Osteoblast (primary cell): ENCODE results near the gene CFC1. TPM values are rescaled to one million over a fixed set of nuclear protein-coding genes. Genes with fewer than 3 reads are reported as not detected.
"Not testable (repeated sequence)": the region's sequence is repeated elsewhere in the genome, so short reads cannot be mapped to it uniquely, and the experiment has no call there.

Source experiments
- DNase-seq: peaks from one replicate; pipeline ENCODE4 v3.0.0; 2011; ENCODE audit warnings: low spot score, mixed read lengths; ENCODE audit not compliant: insufficient read length; ENCODE audit errors: missing footprints
- H2AFZ ChIP-seq: 2 replicates; pipeline ENCODE4 v1.6.0; 2011; ENCODE audit warnings: mild to moderate bottlenecking, low read length
- H3K27ac ChIP-seq: 2 replicates; pipeline ENCODE4 v1.5.1; 2011; ENCODE audit warnings: mild to moderate bottlenecking, low read depth, low read length, moderate library complexity
- H3K27me3 ChIP-seq: 2 replicates; pipeline ENCODE4 v1.6.0; 2012; ENCODE audit warnings: mild to moderate bottlenecking, control low read depth, inconsistent platforms, low read length, moderate library complexity; ENCODE audit not compliant: insufficient read depth
- H3K36me3 ChIP-seq: 2 replicates; pipeline ENCODE4 v1.5.1; 2011; ENCODE audit warnings: mild to moderate bottlenecking, low read length, control low read depth, moderate library complexity; ENCODE audit not compliant: insufficient read depth
- H3K4me1 ChIP-seq: 2 replicates; pipeline ENCODE4 v1.5.1; 2011; ENCODE audit warnings: mild to moderate bottlenecking, low read length, control low read depth, moderate library complexity; ENCODE audit not compliant: insufficient read depth
- H3K4me2 ChIP-seq: 2 replicates; pipeline ENCODE4 v1.6.0; 2011; ENCODE audit warnings: mild to moderate bottlenecking, low read length; ENCODE audit not compliant: insufficient read depth
- H3K4me3 ChIP-seq: fragments of 200-600 bp; sonication (generic); 3 replicates; pipeline ENCODE4 v1.5.1; 2012; ENCODE audit warnings: mild to moderate bottlenecking, low read length, inconsistent platforms; ENCODE audit not compliant: insufficient read depth
- H3K79me2 ChIP-seq: 2 replicates; pipeline ENCODE4 v1.6.0; 2012; ENCODE audit warnings: mild to moderate bottlenecking, low read length, control low read depth, inconsistent platforms; ENCODE audit not compliant: insufficient read depth
- H3K9me3 ChIP-seq: 2 replicates; pipeline ENCODE4 v1.5.1; 2011; ENCODE audit warnings: low read depth, low read length, control low read depth
- H4K20me1 ChIP-seq: 2 replicates; pipeline ENCODE4 v1.6.0; 2012; ENCODE audit warnings: mild to moderate bottlenecking, low read length, control low read depth; ENCODE audit not compliant: insufficient read depth
- total RNA-seq: library from RNA; depleted of rRNA; stranded (reverse); fragments of >200 nt; gene quantifications from 2 replicates; pipeline ENCODE4 v1.2.3, GENCODE V29; 2012

CFC1 gene
- total RNA-seq, 1 donor, result not detected

DNA sequence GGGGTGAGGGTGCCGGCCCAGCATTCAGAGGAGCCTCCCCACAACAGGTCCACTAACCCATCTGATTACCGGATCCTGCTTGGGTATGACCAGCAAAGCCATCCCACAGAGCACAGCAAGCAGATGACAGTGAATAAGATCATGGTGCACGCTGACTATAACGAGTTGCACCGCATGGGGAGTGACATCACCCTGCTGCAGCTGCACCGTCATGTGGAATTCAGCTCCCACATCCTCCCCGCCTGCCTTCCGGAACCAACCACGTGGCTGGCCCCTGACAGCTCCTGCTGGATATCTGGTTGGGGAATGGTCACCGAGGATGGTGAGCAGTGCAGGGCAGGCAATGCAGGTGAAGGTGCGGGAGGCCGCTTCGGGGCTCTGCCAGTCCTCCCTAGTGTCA lies 25.1 kb downstream of the CFC1 start:
- H3K4me1 ChIP-seq, H3K27ac ChIP-seq, H4K20me1 ChIP-seq, H3K27me3 ChIP-seq, H3K9me3 ChIP-seq, DNase-seq, H3K36me3 ChIP-seq, H3K4me2 ChIP-seq, H3K79me2 ChIP-seq, H3K4me3 ChIP-seq, H2AFZ ChIP-seq: not testable (repeated sequence)

DNA sequence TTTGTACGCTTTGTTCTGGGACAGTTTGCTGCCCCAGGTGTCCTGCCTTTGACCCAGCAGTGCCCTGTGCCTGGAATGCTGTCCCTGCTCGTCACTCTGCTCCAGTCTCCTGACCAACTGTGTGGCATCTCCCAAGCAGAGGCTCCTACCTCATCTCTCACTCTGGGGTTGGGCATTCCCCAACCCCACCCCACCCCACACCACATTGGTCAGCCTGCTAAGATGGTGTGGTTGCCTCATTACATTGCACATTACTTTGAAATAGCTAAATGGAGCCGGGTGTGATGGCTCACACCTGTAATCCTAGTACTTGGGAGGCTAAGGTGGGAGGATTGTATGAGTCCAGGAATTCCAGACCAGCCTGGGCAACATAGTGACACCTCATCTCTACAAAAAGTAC lies 27.4 kb downstream of the CFC1 start:
- not testable (repeated sequence) for H3K27ac ChIP-seq, H3K79me2 ChIP-seq, H3K36me3 ChIP-seq, H4K20me1 ChIP-seq, DNase-seq, H3K9me3 ChIP-seq, H3K27me3 ChIP-seq, H3K4me3 ChIP-seq, H2AFZ ChIP-seq, H3K4me1 ChIP-seq, H3K4me2 ChIP-seq

DNA sequence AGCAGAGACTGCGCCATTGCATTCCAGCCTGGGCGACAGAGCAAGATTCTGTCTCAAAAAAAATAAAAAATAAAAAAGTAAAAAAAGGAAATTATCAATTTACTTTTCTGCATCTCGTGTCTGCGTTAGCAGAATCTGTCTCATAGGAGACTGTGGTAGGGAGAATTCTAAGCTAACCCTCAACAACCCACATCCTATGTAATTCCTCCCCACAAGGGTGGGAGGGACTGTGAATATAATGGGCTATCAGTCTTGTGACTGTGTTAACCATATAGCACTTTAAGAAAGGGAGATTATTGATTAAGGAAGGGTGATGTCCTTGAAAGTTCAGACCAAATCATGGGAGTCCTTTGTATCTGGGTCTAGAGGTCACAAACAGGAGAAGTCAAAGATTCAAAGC lies 33.2 kb downstream of the CFC1 start:
- not testable (repeated sequence) for H3K4me2 ChIP-seq, H3K27me3 ChIP-seq, H3K9me3 ChIP-seq, H3K4me3 ChIP-seq, H4K20me1 ChIP-seq, H3K36me3 ChIP-seq, H2AFZ ChIP-seq, H3K4me1 ChIP-seq, H3K27ac ChIP-seq, DNase-seq, H3K79me2 ChIP-seq

DNA sequence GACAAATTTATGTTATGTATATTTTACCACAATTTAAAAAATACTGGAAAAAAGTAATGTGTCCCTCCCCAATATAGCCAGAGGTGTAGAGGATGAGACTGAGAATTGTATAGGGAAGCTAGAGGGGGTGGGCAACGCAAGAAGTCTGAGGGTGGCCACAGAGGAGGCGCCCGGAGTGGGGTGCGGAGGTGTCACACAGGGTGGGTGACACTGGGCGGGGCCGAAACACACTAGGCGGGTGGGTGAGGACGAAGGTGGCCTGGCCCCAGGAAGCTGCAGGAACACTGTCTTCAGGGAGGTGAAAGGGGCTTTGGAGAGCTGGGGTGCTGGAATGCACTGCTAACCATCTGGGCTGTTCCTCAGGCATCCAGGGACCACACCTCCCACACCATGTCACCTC lies 42.9 kb downstream of the CFC1 start:
- not testable (repeated sequence) for H3K36me3 ChIP-seq, H3K4me2 ChIP-seq, H3K4me3 ChIP-seq, H3K4me1 ChIP-seq, H2AFZ ChIP-seq, H3K9me3 ChIP-seq, H3K27me3 ChIP-seq, H4K20me1 ChIP-seq, DNase-seq, H3K27ac ChIP-seq, H3K79me2 ChIP-seq

DNA sequence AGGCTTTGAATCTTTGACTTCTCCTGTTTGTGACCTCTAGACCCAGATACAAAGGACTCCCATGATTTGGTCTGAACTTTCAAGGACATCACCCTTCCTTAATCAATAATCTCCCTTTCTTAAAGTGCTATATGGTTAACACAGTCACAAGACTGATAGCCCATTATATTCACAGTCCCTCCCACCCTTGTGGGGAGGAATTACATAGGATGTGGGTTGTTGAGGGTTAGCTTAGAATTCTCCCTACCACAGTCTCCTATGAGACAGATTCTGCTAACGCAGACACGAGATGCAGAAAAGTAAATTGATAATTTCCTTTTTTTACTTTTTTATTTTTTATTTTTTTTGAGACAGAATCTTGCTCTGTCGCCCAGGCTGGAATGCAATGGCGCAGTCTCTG lies 45.2 kb downstream of the CFC1 start:
- H3K27me3 ChIP-seq, H3K4me2 ChIP-seq, H3K79me2 ChIP-seq, H4K20me1 ChIP-seq, H3K4me1 ChIP-seq, H3K9me3 ChIP-seq, H3K36me3 ChIP-seq, DNase-seq, H3K4me3 ChIP-seq, H3K27ac ChIP-seq, H2AFZ ChIP-seq: not testable (repeated sequence)

DNA sequence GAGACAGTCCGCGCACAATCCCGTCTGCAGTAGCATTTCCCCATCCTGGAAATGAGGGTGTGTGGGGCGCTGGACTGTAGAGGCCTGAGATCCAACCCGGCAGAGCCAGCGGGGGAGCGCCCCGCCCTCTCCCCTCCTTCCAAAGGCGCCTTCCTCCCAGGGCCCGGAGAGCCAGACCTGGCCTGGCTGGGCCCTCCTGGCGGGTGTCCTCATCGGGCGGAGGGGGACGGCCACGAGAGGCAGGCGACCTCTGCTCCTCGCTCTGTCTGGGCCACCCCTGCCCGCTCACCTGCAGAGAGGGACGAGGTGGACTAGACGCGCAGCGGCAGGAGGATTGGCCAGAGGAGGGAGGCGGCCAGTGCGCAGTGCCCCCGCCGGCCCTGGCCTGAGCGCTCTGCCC lies 49.9 kb downstream of the CFC1 start:
- H3K27me3 ChIP-seq, H3K36me3 ChIP-seq, H3K79me2 ChIP-seq, H3K9me3 ChIP-seq, H4K20me1 ChIP-seq, H2AFZ ChIP-seq, DNase-seq, H3K4me1 ChIP-seq, H3K27ac ChIP-seq, H3K4me3 ChIP-seq, H3K4me2 ChIP-seq: not testable (repeated sequence)

DNA sequence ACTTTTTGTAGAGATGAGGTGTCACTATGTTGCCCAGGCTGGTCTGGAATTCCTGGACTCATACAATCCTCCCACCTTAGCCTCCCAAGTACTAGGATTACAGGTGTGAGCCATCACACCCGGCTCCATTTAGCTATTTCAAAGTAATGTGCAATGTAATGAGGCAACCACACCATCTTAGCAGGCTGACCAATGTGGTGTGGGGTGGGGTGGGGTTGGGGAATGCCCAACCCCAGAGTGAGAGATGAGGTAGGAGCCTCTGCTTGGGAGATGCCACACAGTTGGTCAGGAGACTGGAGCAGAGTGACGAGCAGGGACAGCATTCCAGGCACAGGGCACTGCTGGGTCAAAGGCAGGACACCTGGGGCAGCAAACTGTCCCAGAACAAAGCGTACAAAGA lies 51.0 kb downstream of the CFC1 start:
- not testable (repeated sequence) for H4K20me1 ChIP-seq, H2AFZ ChIP-seq, H3K27me3 ChIP-seq, H3K4me1 ChIP-seq, DNase-seq, H3K36me3 ChIP-seq, H3K27ac ChIP-seq, H3K79me2 ChIP-seq, H3K9me3 ChIP-seq, H3K4me3 ChIP-seq, H3K4me2 ChIP-seq

DNA sequence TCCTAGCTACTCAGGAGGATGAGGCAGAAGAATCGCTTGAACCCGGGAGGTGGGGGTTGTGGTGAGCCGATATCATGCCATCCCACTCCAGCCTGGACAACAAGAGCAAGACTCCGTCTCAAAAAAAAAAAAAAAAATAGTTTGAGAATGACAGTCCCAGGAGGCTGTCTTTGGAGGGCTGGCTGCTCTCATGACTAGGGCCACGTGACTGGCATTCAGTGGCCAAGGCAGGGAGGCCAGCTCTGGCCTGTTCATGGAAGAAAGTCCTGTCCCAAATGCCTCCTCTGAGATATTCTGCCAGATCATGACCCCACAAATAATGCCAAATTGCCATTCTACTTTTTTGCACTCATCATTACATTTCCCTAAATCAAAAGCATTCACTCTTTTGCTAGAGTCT lies 54.4 kb downstream of the CFC1 start:
- not testable (repeated sequence) for H3K27ac ChIP-seq, DNase-seq, H3K9me3 ChIP-seq, H3K36me3 ChIP-seq, H2AFZ ChIP-seq, H3K79me2 ChIP-seq, H3K4me3 ChIP-seq, H3K4me2 ChIP-seq, H3K4me1 ChIP-seq, H3K27me3 ChIP-seq, H4K20me1 ChIP-seq

DNA sequence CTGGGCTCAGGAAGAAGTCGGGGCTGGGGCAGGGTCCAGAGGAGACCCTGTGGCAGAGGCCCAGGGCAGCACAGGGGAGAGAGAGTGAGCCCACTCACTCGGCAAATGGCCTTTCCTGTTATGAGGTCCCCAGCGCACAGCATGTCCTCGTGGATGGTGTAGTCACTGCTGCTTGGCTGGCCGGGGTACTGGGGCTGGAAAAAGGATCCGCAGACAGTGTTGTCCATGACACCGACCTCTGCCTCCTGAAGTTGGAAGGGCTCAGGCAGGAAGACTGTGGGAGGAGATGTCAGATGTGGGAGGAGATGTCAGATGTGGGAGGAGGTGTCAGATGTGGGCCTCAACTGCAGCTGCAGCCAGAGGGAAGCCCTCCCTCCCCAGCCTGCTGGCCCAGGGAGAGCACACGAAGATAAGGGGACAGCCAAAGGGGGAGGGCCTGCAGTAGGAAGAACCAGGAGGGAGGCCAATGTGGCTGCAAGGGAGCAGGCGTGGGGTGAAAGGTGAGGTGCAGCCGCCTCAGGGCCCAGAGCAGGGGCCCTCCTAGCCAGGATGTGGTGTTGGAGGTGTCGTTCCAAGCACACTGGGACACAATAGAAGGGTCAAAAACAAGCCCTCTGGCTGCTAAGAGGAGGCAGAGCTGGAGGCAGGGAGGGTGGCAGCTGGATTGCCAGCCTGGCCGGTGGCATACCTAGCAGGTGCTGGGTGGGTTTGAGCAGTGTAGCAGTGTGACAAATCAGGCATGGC lies 55.4 kb downstream of the CFC1 start:
- not testable (repeated sequence) for H3K9me3 ChIP-seq, H3K27me3 ChIP-seq, H4K20me1 ChIP-seq, H3K4me3 ChIP-seq, H3K36me3 ChIP-seq, H3K79me2 ChIP-seq, H3K4me1 ChIP-seq, DNase-seq, H3K27ac ChIP-seq, H3K4me2 ChIP-seq, H2AFZ ChIP-seq
